Right ventricle myocardium inferior (tissue), 1 donor: ENCODE measurements around the gene SYT1. TPM values are rescaled to one million over a fixed set of nuclear protein-coding genes. Genes with fewer than 3 reads are reported as not detected.

Source experiments
- ATAC-seq: fragments of 200-7000 bp; cut with Tn5 transposase; one replicate; pipeline ENCODE4 v1.9.1; 2020; ENCODE audit warnings: mild to moderate bottlenecking, moderate library complexity
- DNase-seq: peaks from one replicate; pipeline ENCODE4 v3.0.0; 2021; ENCODE audit errors: missing footprints
- intact Hi-C: fragments of 100-400 bp; cut with DNase I; formaldehyde crosslinking; loops from one replicate; pipeline ENCODE4 v1.11.0; 2022
- microRNA-seq: library from miRNA; unstranded; fragments of <30 nt; microRNA quantifications from one replicate; pipeline ENCODE4 v1.2.0, GENCODE V29; 2020
- total RNA-seq: library from RNA; stranded (reverse); fragmentation: NEBNext Ultra II Directional; extraction: Animal tissue kit (Norgen Biotek cat#: 25700); gene quantifications from one replicate; pipeline ENCODE4 v1.2.1, GENCODE V29; 2021
- donor health status: DM: no; HTN: yes; CAD: no; lungs with severe emphysema.

The SYT1 gene
- total RNA-seq, 1 donor from 2014 or later = 0.24 TPM

GRCh38 chr12:79487386-79488110, 623.0 kb downstream of the SYT1 start:
- DNase-seq = no peak
- intact Hi-C loops = no loop called here
- no peak for ATAC-seq

Small RNA genes lying within 50 kb of the gene (microRNA-seq; reads per million reads assigned to microRNA genes)
- gene MIR1252 = not detected
